HepG2 (cell line): ENCODE measurements around the gene BORCS5.

Source experiments
- AFF4 ChIP-seq: sonication (generic); formaldehyde crosslinking; IDR thresholded peaks from 2 replicates; pipeline ENCODE4 v1.4.0; 2020; ENCODE audit warnings: missing genetic modification reagents
- ASH2L ChIP-seq: fragments of 300-600, 200-600 bp; sonication (generic); IDR thresholded peaks from 2 replicates; pipeline ENCODE4 v1.7.0; 2017; ENCODE audit warnings: low read depth, mild to moderate bottlenecking, moderate library complexity, mixed read lengths, low read length; ENCODE audit not compliant: insufficient read length
- CREM ChIP-seq, 2 experiments: sonication (generic) in 1 of 2; formaldehyde crosslinking in 1 of 2; IDR thresholded peaks; 2 replicates each; pipeline versions ENCODE4 v1.4.0 to v1.6.1; 2016 to 2020; ENCODE audit warnings: antibody characterized with exemption in 1 of 2, mild to moderate bottlenecking in 1 of 2, missing genetic modification reagents in 1 of 2
- CTCF ChIP-seq: sonication (generic); formaldehyde crosslinking; IDR thresholded peaks from 2 replicates; pipeline ENCODE4 v1.5.0; 2020; ENCODE audit warnings: mild to moderate bottlenecking, missing genetic modification reagents, moderate library complexity
- IKZF5 ChIP-seq: IDR thresholded peaks from 2 replicates; pipeline ENCODE4 v1.6.1; 2018; ENCODE audit warnings: missing genetic modification reagents, mild to moderate bottlenecking, missing compliant biosample characterization
- MYC ChIP-seq: sonication (generic); formaldehyde crosslinking; IDR thresholded peaks from 2 replicates; pipeline ENCODE4 v1.9.0; 2021; ENCODE audit warnings: missing genetic modification reagents, borderline replicate concordance
- SMC3 ChIP-seq: IDR thresholded peaks from 2 replicates; pipeline ENCODE4 v1.6.1; 2011; ENCODE audit warnings: low read length, improper control_type of control experiment
- ZBTB25 ChIP-seq: IDR thresholded peaks from 2 replicates; pipeline ENCODE4 v1.6.1; 2018; ENCODE audit warnings: missing genetic modification reagents
- ZNF644 ChIP-seq: IDR thresholded peaks from 2 replicates; pipeline ENCODE4 v1.6.1; 2016; ENCODE audit warnings: low read depth
- ZNF891 ChIP-seq: sonication (generic); formaldehyde crosslinking; IDR thresholded peaks from 2 replicates; pipeline ENCODE4 v1.5.0; 2020; ENCODE audit warnings: mild to moderate bottlenecking, missing genetic modification reagents

- TF ChIP-seq CREM (IDR thresholded peaks at IDR 0.05) (no peak), CREM (CRISPR knock-in tag; IDR thresholded peaks at IDR 0.05) (no peak), SMC3 (no peak), ZNF891 (CRISPR knock-in tag) (no peak), ASH2L (no peak), CTCF (CRISPR knock-in tag) (no peak), ZNF644 (CRISPR knock-in tag) (no peak), AFF4 (no peak), IKZF5 (CRISPR knock-in tag) (no peak), ZBTB25 (no peak), MYC (no peak)
Observed at GRCh38 chr12:12506496-12506890, 149.6 kb downstream of the BORCS5 start.
